ENCODE results near the gene SMIM9. TPM values are rescaled to one million over a fixed set of nuclear protein-coding genes. Genes with fewer than 3 reads are reported as not detected.
"Not testable (repeated sequence)": the region's sequence is repeated elsewhere in the genome, so short reads cannot be mapped to it uniquely, and the experiment has no call there.

Gene SMIM9
- total RNA-seq, 4 donors from 2014 or later, result not detected

DNA sequence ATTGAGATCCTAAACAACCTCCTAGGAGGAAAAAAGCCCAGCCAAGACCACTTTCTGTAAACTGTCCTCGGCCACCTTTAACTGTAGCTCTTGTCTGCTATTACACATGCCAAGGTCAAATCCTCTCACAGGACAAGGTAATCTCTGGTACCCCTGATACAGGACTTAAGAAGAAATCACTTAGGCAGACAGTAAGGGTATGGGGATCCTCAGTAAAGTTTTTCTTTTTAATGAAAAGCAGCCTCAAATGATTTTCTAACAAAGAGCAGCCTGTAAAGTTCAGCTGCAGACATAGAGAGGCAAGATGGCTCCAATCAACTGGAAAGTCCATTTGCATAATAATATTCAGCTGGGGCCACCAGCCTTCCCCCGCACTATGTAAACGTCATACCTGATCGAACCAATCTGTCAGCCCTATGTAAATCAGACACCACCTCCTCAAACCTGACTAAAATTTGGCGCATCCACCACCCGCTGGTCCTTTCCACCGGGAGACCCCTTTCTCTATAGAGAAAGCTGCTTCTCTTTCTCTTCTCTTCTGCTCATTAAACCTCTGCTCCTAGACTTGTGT, 14.6 kb downstream of the SMIM9 start:
- Histone ChIP-seq H3K9me3 (no peaks in the 10 kb centered on the region), H3K27me3 (no peaks in the 10 kb centered on the region), H3K4me1 (no peaks in the 10 kb centered on the region), H3K27ac (no peak overlapping the region), H3K4me3 (no peak overlapping the region), H3K36me3 (no peaks in the 10 kb centered on the region)
- TF ChIP-seq, protein P1, sequence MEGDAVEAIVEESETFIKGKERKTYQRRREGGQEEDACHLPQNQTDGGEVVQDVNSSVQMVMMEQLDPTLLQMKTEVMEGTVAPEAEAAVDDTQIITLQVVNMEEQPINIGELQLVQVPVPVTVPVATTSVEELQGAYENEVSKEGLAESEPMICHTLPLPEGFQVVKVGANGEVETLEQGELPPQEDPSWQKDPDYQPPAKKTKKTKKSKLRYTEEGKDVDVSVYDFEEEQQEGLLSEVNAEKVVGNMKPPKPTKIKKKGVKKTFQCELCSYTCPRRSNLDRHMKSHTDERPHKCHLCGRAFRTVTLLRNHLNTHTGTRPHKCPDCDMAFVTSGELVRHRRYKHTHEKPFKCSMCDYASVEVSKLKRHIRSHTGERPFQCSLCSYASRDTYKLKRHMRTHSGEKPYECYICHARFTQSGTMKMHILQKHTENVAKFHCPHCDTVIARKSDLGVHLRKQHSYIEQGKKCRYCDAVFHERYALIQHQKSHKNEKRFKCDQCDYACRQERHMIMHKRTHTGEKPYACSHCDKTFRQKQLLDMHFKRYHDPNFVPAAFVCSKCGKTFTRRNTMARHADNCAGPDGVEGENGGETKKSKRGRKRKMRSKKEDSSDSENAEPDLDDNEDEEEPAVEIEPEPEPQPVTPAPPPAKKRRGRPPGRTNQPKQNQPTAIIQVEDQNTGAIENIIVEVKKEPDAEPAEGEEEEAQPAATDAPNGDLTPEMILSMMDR (IDR thresholded peaks at IDR 0.05), result no peak
- no peak for TF ChIP-seq EP300 (IDR thresholded peaks at IDR 0.05)
- TF ChIP-seq POLR2AphosphoS5 (IDR thresholded peaks at IDR 0.05), result no peak
- TF ChIP-seq POLR2A (IDR thresholded peaks at IDR 0.05), result no peak
- no peak for DNase-seq (ENCODE audit: low spot score in 2 of 2)
- whole genome bisulfite sequencing, result 86% methylated on average over 7 of the region's 7 CpGs

DNA sequence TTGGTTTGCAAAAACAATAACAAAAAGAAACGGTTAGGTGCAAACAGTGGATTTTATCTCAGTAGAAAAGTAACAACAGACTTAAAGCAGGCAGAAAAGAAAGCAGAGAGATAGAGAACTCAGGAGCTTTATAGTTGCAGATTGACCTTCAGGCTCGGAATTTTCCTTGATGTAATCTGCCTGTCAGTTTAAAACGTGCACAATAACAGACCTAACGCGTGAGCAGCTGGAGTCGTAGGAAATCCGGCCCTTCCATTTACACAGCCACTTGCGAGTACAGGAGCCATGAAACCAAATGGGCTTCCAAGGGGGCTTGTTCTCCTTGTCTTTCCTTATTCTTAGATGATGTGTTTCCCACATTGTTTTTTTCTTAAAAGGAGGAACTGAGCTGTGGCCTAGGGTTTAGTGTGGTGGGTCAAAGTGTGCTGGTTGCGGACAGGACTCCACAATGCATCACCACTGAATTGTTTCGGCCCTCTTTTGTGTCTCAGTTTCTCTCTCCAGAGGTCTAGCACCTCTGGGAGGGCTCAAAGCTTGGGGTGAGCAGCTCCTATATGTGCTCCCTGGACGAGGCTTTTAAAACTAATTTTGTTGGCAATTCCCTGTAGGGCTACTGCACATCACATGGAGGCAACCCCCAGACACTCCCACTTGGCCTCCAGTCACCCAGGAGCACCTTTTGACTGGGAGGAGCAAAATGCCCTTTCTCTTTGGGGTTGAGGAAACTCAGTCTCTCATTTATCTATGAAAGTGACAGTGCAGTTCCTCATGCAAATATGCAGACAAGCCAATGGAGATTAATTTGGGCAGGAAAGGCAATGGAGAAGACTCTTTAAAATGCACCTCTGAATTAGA, 15.3 kb downstream of the SMIM9 start:
- Histone ChIP-seq H3K27me3 (no peaks in the 10 kb centered on the region), H3K4me3 (no peak overlapping the region), H3K36me3 (no peaks in the 10 kb centered on the region), H3K4me1 (no peaks in the 10 kb centered on the region), H3K9me3 (no peaks in the 10 kb centered on the region), H3K27ac (no peak overlapping the region)
- 75% methylated on average over 11 of the region's 11 CpGs for WGBS
- no peak for TF ChIP-seq POLR2A (IDR thresholded peaks at IDR 0.05)
- TF ChIP-seq, protein P1 (IDR thresholded peaks at IDR 0.05), result no peak
- no peak for DNase-seq (ENCODE audit: low spot score in 2 of 2)

DNA sequence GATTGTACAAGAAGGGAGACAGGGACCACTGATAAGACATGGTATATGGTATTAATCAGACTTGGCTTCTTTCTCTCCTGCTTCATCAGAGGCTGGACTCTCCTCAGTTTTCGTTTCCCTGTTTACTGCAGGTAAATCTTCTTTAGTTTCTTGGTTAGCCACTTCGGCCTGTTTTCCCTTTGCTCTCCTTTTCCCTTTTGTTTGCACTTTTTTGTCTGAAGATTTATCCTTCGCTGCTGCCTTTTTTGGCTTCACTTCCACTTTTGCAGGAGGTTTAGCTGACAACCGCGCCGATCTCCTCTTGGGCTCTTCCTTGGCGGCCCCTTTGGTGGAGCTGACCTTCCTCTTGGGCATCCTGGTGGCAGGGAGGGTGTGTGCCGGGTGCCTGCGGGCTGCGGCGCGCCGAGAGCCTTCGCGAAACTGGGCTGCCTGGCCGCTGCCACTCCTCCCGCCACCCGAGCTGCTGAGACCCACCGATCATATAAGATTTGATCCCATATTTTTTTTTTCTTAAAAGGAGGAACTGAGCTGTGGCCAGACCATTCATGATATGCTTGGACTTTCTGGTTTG, 17.3 kb downstream of the SMIM9 start:
- WGBS, result 93% methylated on average over 19 of the region's 19 CpGs
- H3K4me1 ChIP-seq; DNase-seq (ENCODE audit: low spot score in 2 of 2); H3K36me3 ChIP-seq; H3K27ac ChIP-seq; H3K27me3 ChIP-seq; H3K4me3 ChIP-seq; H3K9me3 ChIP-seq: not testable (repeated sequence)

DNA sequence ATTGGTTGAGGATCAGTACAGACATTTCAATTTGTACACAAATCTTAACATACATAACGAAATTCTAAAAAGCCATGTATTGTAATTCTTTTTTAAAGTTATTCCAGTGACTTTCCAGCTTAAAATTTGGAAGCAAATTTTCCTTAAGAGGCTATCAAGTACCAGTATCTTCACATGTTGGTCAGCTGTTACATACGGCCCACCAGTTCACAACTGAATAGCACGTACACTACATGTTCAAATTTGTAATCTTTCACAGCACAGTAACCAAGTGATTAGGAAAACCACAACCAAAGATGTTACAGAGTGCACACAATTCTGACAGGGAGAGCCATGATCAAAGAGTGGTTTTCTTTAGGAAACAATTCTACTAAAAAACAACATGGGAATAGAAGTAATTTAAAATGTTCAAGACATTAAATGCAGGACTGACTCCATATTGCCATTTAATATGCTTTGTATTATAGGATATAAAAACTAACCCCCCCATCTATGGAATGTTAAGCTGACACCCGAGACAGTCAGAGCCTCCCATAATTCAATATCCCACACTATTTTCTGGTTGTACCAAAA, 18.1 kb downstream of the SMIM9 start:
- H3K4me3 ChIP-seq; H3K27ac ChIP-seq; H3K27me3 ChIP-seq; H3K36me3 ChIP-seq; H3K4me1 ChIP-seq; H3K9me3 ChIP-seq; DNase-seq (ENCODE audit: low spot score in 2 of 2): not testable (repeated sequence)
- 77% methylated on average over 4 of the region's 4 CpGs for WGBS

DNA sequence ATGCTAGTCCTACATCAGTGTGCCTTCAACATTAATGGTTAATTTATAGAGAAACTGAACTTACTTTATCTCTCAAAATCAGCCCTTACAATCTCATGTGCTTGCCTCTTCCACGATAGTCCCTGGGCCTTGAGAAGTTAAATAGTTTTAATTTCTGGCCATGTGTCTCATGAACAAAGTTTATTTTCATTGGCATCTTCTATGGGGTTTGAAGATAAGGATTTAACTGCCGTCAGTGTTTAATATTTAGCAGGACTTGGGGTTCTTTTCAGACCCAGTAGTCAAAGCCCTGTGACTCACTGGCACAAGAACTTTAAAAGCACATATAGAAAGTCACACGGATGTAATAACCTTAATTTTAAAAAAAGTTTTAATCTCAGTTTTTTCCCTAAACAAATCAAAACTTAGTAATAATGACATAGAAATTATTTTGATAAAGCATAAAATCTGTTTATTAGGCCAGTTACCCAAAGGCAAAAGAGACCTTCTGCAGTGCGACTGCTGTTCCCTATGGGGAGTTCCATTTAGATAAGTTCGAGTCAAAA, 19.1 kb downstream of the SMIM9 start:
- TF ChIP-seq, protein P1 (IDR thresholded peaks at IDR 0.05), result no peak
- TF ChIP-seq POLR2AphosphoS5 (IDR thresholded peaks at IDR 0.05) (no peak), EP300 (IDR thresholded peaks at IDR 0.05) (no peak), POLR2A (IDR thresholded peaks at IDR 0.05) (no peak)
- DNase-seq (ENCODE audit: low spot score in 2 of 2), result no peak
- H3K9me3 ChIP-seq, result no peaks in the 10 kb centered on the region
- no peaks in the 10 kb centered on the region for H3K36me3 ChIP-seq
- no peak overlapping the region for H3K27ac ChIP-seq
- no peaks in the 10 kb centered on the region for H3K4me1 ChIP-seq
- no peak overlapping the region for H3K4me3 ChIP-seq
- H3K27me3 ChIP-seq, result no peaks in the 10 kb centered on the region
- WGBS, result 73% methylated on average over 5 of the region's 5 CpGs

DNA sequence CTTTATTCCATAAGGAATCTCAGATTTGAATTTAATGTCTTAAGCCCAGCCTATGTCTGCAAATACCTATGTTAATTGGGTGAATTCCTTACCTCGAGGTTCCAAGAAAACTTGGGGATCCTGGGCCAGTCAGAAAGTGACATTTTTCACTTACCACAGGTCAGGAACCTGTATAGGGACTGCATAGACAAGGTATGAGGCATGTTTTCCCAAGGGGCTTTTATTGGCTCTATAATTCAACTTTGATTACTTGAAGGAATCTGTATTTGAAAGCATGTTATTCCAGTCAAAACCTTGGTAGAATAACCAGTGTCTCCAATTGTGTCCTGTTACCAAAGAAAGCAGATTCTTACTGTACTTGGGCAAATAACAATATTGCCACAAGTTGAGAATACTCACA, 20.7 kb downstream of the SMIM9 start:
- no peak for DNase-seq (ENCODE audit: low spot score in 2 of 2)
- Histone ChIP-seq H3K27me3 (no peaks in the 10 kb centered on the region), H3K27ac (no peak overlapping the region), H3K4me1 (no peaks in the 10 kb centered on the region), H3K4me3 (no peak overlapping the region), H3K36me3 (no peaks in the 10 kb centered on the region), H3K9me3 (no peaks in the 10 kb centered on the region)
- TF ChIP-seq EP300 (IDR thresholded peaks at IDR 0.05), result no peak
- TF ChIP-seq, protein P1 (IDR thresholded peaks at IDR 0.05), result no peak
- no peak for TF ChIP-seq POLR2AphosphoS5 (IDR thresholded peaks at IDR 0.05)
- TF ChIP-seq POLR2A (IDR thresholded peaks at IDR 0.05), result no peak
- 18% methylated on average over 1 of the region's 1 CpG for WGBS

All from suprapubic skin (tissue), 4 donors.